GM13977 (cell line): ENCODE measurements around the gene EDEM2.

Experiments used
- DNase-seq: peaks from one replicate; pipeline ENCODE4 v3.0.0; 2012; ENCODE audit warnings: low spot score
- CTCF ChIP-seq: IDR thresholded peaks from 2 replicates; pipeline ENCODE4 v1.5.1; 2012; ENCODE audit warnings: mild to moderate bottlenecking, control low read depth; ENCODE audit not compliant: insufficient read depth; ENCODE audit errors: extremely low read depth, missing control alignments
- in situ Hi-C: fragments of 300-500 bp; cut with MboI; formaldehyde crosslinking; loops from one replicate; pipeline ENCODE4 v1.12.0; 2022; ENCODE audit warnings: low sequenced_read_pairs, low pct_unique_long_range_greater_than_20kb, mixed read lengths, inconsistent platforms; ENCODE audit not compliant: unreplicated experiment

EDEM2 gene

DNA sequence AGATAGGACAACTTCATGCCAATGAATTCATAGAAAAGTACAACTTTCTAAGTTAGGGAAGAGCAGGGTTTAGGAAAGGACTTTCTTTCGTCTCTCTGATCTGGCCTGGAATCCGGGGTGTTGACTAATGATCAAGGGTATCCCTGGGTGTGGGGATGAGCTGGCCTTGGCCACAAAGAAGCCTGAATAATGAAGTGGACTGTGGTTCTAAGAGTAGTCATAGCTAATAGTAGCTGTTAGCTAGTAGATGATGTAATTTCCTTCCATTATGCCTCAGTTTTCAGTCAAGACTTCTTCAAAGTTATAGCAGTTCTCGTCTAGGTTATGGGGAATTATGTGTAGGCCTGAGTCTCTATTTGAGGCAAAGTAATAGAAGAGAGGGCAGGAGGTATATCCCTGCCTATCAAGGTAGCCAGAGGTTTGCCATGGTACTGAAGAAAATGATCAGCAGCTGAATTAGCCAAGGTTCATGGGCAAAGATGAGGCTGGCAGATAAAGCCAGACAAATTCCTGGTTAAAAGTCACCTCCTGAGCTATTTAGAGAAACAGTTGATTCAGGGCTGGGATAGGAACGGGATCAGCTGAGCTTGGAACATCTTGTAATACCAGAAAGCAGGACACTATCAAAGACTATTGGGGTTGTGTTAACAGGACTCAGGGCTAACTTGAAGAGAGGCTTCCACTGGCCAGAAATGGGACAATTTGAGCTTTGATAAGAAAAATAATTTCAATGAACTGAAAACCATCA is 35.8 kb downstream of the EDEM2 start:
- no peak for TF ChIP-seq CTCF
- in situ Hi-C loops, result no loop called here
- DNase-seq, result no peak

DNA sequence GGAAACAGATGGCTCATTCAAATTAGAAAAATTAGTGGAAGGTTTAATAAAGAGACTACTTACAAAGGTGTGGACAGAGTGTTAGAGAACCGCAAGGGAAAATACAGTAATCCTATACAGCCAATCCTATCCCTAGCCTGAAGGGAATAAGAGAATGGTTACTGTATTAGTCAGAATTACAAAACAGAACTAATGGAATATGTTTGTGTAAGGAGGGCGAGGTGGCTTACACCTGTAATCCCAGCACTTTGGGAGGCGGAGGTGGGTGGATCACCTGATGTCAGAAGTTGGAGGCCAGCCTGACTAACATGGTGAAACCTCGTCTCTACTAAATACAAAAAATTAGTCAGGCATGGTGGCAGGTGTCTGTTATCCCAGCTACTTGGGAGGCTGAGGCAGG is 38.2 kb downstream of the EDEM2 start:
- in situ Hi-C loops, result no loop called here
- DNase-seq, result no peak
- TF ChIP-seq CTCF, result no peak

DNA sequence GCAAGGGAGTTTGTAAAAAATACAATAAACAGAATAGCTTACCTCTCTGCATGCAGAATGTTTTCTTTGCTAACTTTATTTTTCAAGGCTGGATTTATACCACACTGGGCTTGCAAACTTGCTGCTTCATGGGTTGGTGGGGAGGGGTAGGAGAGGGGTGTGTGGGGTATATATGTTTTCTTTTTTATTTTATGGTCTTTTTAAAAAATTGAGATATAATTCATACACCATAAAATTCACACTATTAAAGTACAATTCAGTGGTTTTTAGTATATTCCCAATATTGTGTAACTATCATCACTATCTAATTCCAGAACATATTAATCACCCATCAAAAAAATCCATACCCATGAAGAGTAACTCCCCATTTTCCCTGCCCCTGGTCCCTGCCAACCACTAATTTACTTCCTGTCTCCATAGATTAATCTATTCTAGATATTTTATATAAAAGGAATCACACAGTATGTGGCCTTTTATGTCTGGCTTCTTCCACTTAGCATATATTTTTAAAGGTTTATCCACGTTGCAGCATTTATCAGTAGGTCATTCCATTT is 40.2 kb downstream of the EDEM2 start:
- in situ Hi-C loops, result no loop called here
- no peak for DNase-seq
- TF ChIP-seq CTCF, result no peak

- TF ChIP-seq CTCF, result no peak
- DNase-seq, result no peak
- in situ Hi-C loops, result no loop called here
These were observed 42.3 kb downstream of the EDEM2 start for GRCh38 chr20:35104685-35105295.

DNA sequence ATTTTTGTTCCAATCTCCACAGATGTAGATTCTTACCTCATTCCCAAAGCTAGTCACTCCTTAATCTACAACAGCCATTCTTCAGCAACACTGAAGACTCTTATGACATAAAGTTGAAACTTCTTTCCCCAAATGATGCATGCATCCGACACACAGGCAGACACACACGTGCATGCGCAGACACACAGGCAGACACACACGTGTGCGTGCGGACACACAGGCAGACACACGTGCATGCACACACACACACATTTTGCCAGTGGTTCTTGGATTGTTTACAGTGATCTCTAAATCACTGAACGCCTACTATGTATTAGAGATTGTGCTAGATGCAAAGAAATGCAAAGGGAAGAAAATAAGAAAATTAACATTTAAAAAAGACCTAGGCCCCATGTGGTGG is 45.5 kb downstream of the EDEM2 start:
- in situ Hi-C loops, result no loop called here
- no peak for DNase-seq
- TF ChIP-seq CTCF, result no peak

GRCh38 chr20:35093267-35093884 is 53.8 kb downstream of the EDEM2 start:
- DNase-seq, result no peak
- no peak for TF ChIP-seq CTCF
- in situ Hi-C loops, result no loop called here
